H1 (cell line): ENCODE data around the gene GNA12. TPM values are rescaled to one million over a fixed set of nuclear protein-coding genes. Genes with fewer than 3 reads are reported as not detected.
A peak's percentile ranks its signal among the peaks of the same experiment; 100 is the strongest.

Experiments
- CTCF ChIA-PET: fragments of 300-600 bp; sonication (Branson Sonifier 250); formaldehyde crosslinking; loops from one replicate; lab custom pipeline; 2021; ENCODE audit not compliant: partially characterized antibody; lab: Charles Lee
- POLR2A ChIA-PET: fragments of 300-600 bp; sonication (Branson Sonifier 250); formaldehyde crosslinking; loops from one replicate; lab custom pipeline; 2021; ENCODE audit warnings: inconsistent platforms; ENCODE audit not compliant: partially characterized antibody; lab: Charles Lee
- DNase-seq, 2 experiments: peaks; one replicate each; pipeline versions ENCODE4 v3.0.0 to v3.0.0-alpha.2; 2010 to 2022; ENCODE audit warnings: low spot score in 2 of 2, low read depth in 1 of 2, mixed read lengths in 1 of 2
- FAIRE-seq: peaks from 2 replicates; lab custom pipeline; 2011; peaks lifted over from hg19 to GRCh38; lab: Jason Lieb, UNC
- H2AFZ ChIP-seq: 2 replicates; pipeline ENCODE4 v1.8.1; 2012; ENCODE audit warnings: low read length, inconsistent platforms
- H2AK5ac ChIP-seq: 2 replicates; pipeline ENCODE4 v1.6.1; 2013; ENCODE audit warnings: low read depth, low read length
- H2BK120ac ChIP-seq: replicated peaks from 2 replicates; pipeline ENCODE3; 2013; ENCODE audit warnings: low read depth, low read length, inconsistent platforms
- H2BK12ac ChIP-seq: 2 replicates; pipeline ENCODE4 v1.6.1; 2013; ENCODE audit warnings: low read depth, low read length
- H2BK15ac ChIP-seq: 2 replicates; pipeline ENCODE4 v1.6.1; 2013; ENCODE audit warnings: low read length
- H2BK20ac ChIP-seq: 2 replicates; pipeline ENCODE4 v1.6.1; 2013; ENCODE audit warnings: low read length
- H2BK5ac ChIP-seq: 2 replicates; pipeline ENCODE4 v1.6.1; 2013; ENCODE audit warnings: low read depth, low read length
- H3K14ac ChIP-seq: 2 replicates; pipeline ENCODE4 v1.6.1; 2013; ENCODE audit warnings: inconsistent platforms; ENCODE audit not compliant: insufficient read length
- H3K18ac ChIP-seq: 2 replicates; pipeline ENCODE4 v1.6.1; 2013; ENCODE audit warnings: low read length; ENCODE audit errors: extremely low read depth
- H3K23ac ChIP-seq: 2 replicates; pipeline ENCODE4 v1.6.1; 2013; ENCODE audit warnings: inconsistent platforms; ENCODE audit not compliant: insufficient read length
- H3K23me2 ChIP-seq: 2 replicates; pipeline ENCODE4 v1.6.1; 2013; ENCODE audit warnings: low read depth, low read length
- H3K27ac ChIP-seq: 2 replicates; pipeline ENCODE4 v1.6.1; 2011; ENCODE audit warnings: low read depth, low read length, inconsistent platforms
- H3K27me3 ChIP-seq, 4 experiments: replicated peaks in 1 of 4; 1 replicate in 1 of 4; 2 replicates in 3 of 4; pipeline versions ENCODE4 v1.6.1 to v1.8.1; 2011 to 2013; ENCODE audit warnings: low read length in 3 of 4, mild to moderate bottlenecking in 3 of 4, inconsistent platforms in 2 of 4, mixed read lengths in 2 of 4, moderate library complexity in 1 of 4; ENCODE audit not compliant: control insufficient read depth in 3 of 4, insufficient read depth in 3 of 4; ENCODE audit errors: extremely low read depth in 1 of 4
- H3K36me3 ChIP-seq, 4 experiments: 2 replicates each; pipeline versions ENCODE4 v1.6.1 to v1.8.1; 2011 to 2013; ENCODE audit warnings: mild to moderate bottlenecking in 4 of 4, low read length in 3 of 4, moderate library complexity in 2 of 4, control low read depth in 1 of 4, inconsistent platforms in 1 of 4; ENCODE audit not compliant: insufficient read depth in 4 of 4, control insufficient read depth in 2 of 4
- H3K4ac ChIP-seq: replicated peaks from 2 replicates; pipeline ENCODE3; 2013; ENCODE audit warnings: low read length, low read depth, mixed read lengths, inconsistent platforms; ENCODE audit not compliant: insufficient read length
- H3K4me1 ChIP-seq, 4 experiments: replicated peaks in 1 of 4; 1 replicate in 1 of 4; 2 replicates in 3 of 4; pipeline versions ENCODE4 v1.6.1 to v1.8.1; 2011 to 2013; ENCODE audit warnings: low read length in 3 of 4, inconsistent platforms in 2 of 4, mixed read lengths in 1 of 4; ENCODE audit not compliant: insufficient read depth in 4 of 4, control insufficient read depth in 3 of 4
- H3K4me2 ChIP-seq, 2 experiments: 2 replicates each; pipeline versions ENCODE4 v1.6.1 to v1.8.1; 2011 to 2013; ENCODE audit warnings: low read depth in 2 of 2, low read length in 2 of 2, control low read depth in 1 of 2, inconsistent platforms in 1 of 2, mild to moderate bottlenecking in 1 of 2; ENCODE audit not compliant: insufficient read depth in 1 of 2
- H3K4me3 ChIP-seq, 4 experiments: fragments of 200-600, 300-600 bp in 1 of 4; sonication (generic), shearing (Covaris generic), sonication (Bioruptor Twin) in 1 of 4; 2 replicates each; pipeline versions ENCODE4 v1.5.1 to v1.8.1; 2011 to 2016; ENCODE audit warnings: low read length in 4 of 4, low read depth in 3 of 4, control low read depth in 2 of 4, inconsistent platforms in 2 of 4, mild to moderate bottlenecking in 2 of 4, mixed read lengths in 1 of 4, moderate library complexity in 1 of 4; ENCODE audit not compliant: insufficient read depth in 2 of 4; ENCODE audit errors: extremely low read depth in 1 of 4
- H3K56ac ChIP-seq: replicated peaks from 2 replicates; pipeline ENCODE3; 2013; ENCODE audit warnings: low read depth, mild to moderate bottlenecking, mixed read lengths, low read length, inconsistent platforms; ENCODE audit not compliant: insufficient read length
- H3K79me1 ChIP-seq: 2 replicates; pipeline ENCODE4 v1.6.1; 2013; ENCODE audit warnings: low read depth, low read length, control low read depth
- H3K79me2 ChIP-seq, 2 experiments: 2 replicates each; pipeline versions ENCODE4 v1.6.1 to v1.8.1; 2012 to 2013; ENCODE audit warnings: low read length in 2 of 2, mild to moderate bottlenecking in 2 of 2, inconsistent platforms in 1 of 2; ENCODE audit not compliant: insufficient read depth in 2 of 2, control insufficient read depth in 1 of 2
- H3K9ac ChIP-seq, 4 experiments: replicated peaks in 1 of 4; 1 replicate in 1 of 4; 2 replicates in 3 of 4; pipeline versions ENCODE4 v1.6.1 to v1.8.1; 2011 to 2013; ENCODE audit warnings: low read depth in 3 of 4, low read length in 3 of 4, control low read depth in 2 of 4, mild to moderate bottlenecking in 2 of 4, moderate library complexity in 2 of 4, inconsistent platforms in 1 of 4; ENCODE audit errors: extremely low read depth in 1 of 4
- H3K9me3 ChIP-seq, 2 experiments: 2 replicates each; pipeline versions ENCODE4 v1.6.1 to v1.8.1; 2012 to 2013; ENCODE audit warnings: mild to moderate bottlenecking in 2 of 2, moderate library complexity in 2 of 2, control low read depth in 1 of 2, inconsistent platforms in 1 of 2, low read depth in 1 of 2, low read length in 1 of 2, mixed read lengths in 1 of 2; ENCODE audit not compliant: insufficient read depth in 2 of 2
- H4K20me1 ChIP-seq, 2 experiments: replicated peaks in 1 of 2; 2 replicates each; pipeline versions ENCODE3 to v1.8.1; 2011 to 2013; ENCODE audit warnings: inconsistent platforms in 2 of 2, low read length in 2 of 2, mild to moderate bottlenecking in 1 of 2; ENCODE audit not compliant: insufficient read depth in 2 of 2, control insufficient read depth in 1 of 2
- H4K5ac ChIP-seq: 2 replicates; pipeline ENCODE4 v1.6.1; 2013; ENCODE audit warnings: low read length, low read depth, mixed read lengths, inconsistent platforms; ENCODE audit not compliant: insufficient read length
- H4K8ac ChIP-seq: 2 replicates; pipeline ENCODE4 v1.8.0; 2013; ENCODE audit warnings: mild to moderate bottlenecking, moderate library complexity, low read length, inconsistent platforms; ENCODE audit not compliant: insufficient read depth; ENCODE audit errors: extremely low read depth
- H4K91ac ChIP-seq: replicated peaks from 2 replicates; pipeline ENCODE3; 2013; ENCODE audit warnings: low read length, mixed read lengths, inconsistent platforms; ENCODE audit not compliant: insufficient read length
- CBX8 ChIP-seq: fragments of 300-800, 300-1000 bp; sonication (generic); IDR thresholded peaks from 2 replicates; pipeline ENCODE4 v1.7.1; 2016; ENCODE audit warnings: low read depth, low read length, borderline replicate concordance
- CTBP2 ChIP-seq: IDR thresholded peaks from 2 replicates; pipeline ENCODE4 v1.7.0; 2011; ENCODE audit warnings: borderline replicate concordance, mild to moderate bottlenecking, moderate library complexity, mixed read lengths, low read length; ENCODE audit not compliant: insufficient read depth, insufficient read length
- CTCF ChIP-seq, 3 experiments: IDR thresholded peaks; 1 replicate in 2 of 3; 2 replicates in 1 of 3; pipeline versions ENCODE4 v1.5.1 to v1.6.1; 2011; ENCODE audit warnings: low read length in 3 of 3, mild to moderate bottlenecking in 3 of 3, inconsistent platforms in 2 of 3, low read depth in 1 of 3, moderate library complexity in 1 of 3; ENCODE audit not compliant: insufficient read depth in 1 of 3; ENCODE audit errors: control extremely low read depth in 1 of 3
- EGR1 ChIP-seq: IDR thresholded peaks from 2 replicates; pipeline ENCODE4 v1.6.1; 2011; ENCODE audit warnings: low read depth, low read length, borderline replicate concordance
- JUND ChIP-seq: IDR thresholded peaks from 2 replicates; pipeline ENCODE4 v1.6.1; 2011; ENCODE audit warnings: mild to moderate bottlenecking, improper control_type of control experiment, low read length
- KDM5A ChIP-seq: fragments of 200-600 bp; IDR thresholded peaks from 2 replicates; pipeline ENCODE4 v1.7.1; 2012; ENCODE audit warnings: mild to moderate bottlenecking, low read length, inconsistent platforms, mixed read lengths
- NANOG ChIP-seq: IDR thresholded peaks from 2 replicates; pipeline ENCODE4 v1.6.1; 2011; ENCODE audit warnings: low read length, low read depth, mild to moderate bottlenecking, inconsistent platforms; ENCODE audit not compliant: insufficient read depth, poor library complexity, severe bottlenecking
- SP2 ChIP-seq: IDR thresholded peaks from 2 replicates; pipeline ENCODE4 v1.6.1; 2012; ENCODE audit warnings: mild to moderate bottlenecking, low read length, inconsistent platforms
- WGBS, 2 experiments: shearing (Covaris generic) in 1 of 2; methylation state at CpG; one replicate each; pipeline versions ENCODE4 v1.1.6 to v1.1.7; 2013 to 2015; ENCODE audit warnings: low lambda C conversion rate in 2 of 2, mixed read lengths in 2 of 2, inconsistent platforms in 1 of 2, low coverage in 1 of 2, missing lambda C conversion rate in 1 of 2; ENCODE audit not compliant: insufficient replicate concordance in 2 of 2, insufficient coverage in 1 of 2, insufficient read length in 1 of 2; ENCODE audit errors: extremely low coverage in 1 of 2, missing lambda C conversion rate in 1 of 2; 5-methylcytosine and 5-hydroxymethylcytosine counted together
- polyA plus RNA-seq, 7 experiments: library from polyadenylated mRNA; depleted of rRNA in 3 of 7; stranded (reverse) in 5 of 7; unstranded in 2 of 7; fragments of >200 nt in 5 of 7; fragments of 200-250 nt in 2 of 7; gene quantifications; 1 replicate in 5 of 7; 2 replicates in 1 of 7; 4 replicates in 1 of 7; pipeline versions ENCODE4 v1.2.1 to v1.2.3, GENCODE V29; 2011 to 2013; ENCODE audit warnings: missing spikeins in 2 of 7, mixed read lengths in 2 of 7
- total RNA-seq: library from RNA; stranded (reverse); fragmentation: NEBNext Ultra II Directional; extraction: Animal tissue kit (Norgen Biotek cat#: 25700); gene quantifications from 2 replicates; pipeline ENCODE4 v1.2.1, GENCODE V29; 2021

GNA12 gene
- total and polyA plus RNA-seq, 2 of the 8 experiments (the other 6 are each of a cell fraction or from before 2014, with no cell fraction given), result 96.5 to 109 TPM

GRCh38 chr7:2819161-2819953 lies 24.8 kb downstream of the GNA12 start:
- Histone ChIP-seq H3K23me2 (no peaks in the 10 kb centered on the region; the same call in 1 of the 2 replicates), H3K4ac (peak overlapping the region; percentile 46), H3K27me3 (no peaks in the 10 kb centered on the region), H3K14ac (no peak overlapping the region), H2BK20ac (peak overlapping the region; percentile 65; the same call in 1 of the 2 replicates), H3K23ac (no peak overlapping the region), H3K79me2 (peaks cover 33 to 88% of the 10 kb centered on the region in 2 experiments), H3K18ac (peak overlapping the region; percentile 93), H2BK5ac (peak overlapping the region; percentile 75), H3K4me3 (no peak overlapping the region), H4K91ac (peak overlapping the region; percentile 69), H2BK120ac (peak overlapping the region; percentile 8), H3K36me3 (no peaks in the 10 kb centered on the region), H3K79me1 (peaks cover 11% of the 10 kb centered on the region; the same call in 1 of the 2 replicates), H2AK5ac (peak overlapping the region; percentile 82; the same call in 1 of the 2 replicates), H3K56ac (no peak overlapping the region), H3K4me1 (peaks cover 48 to 68% (median 60%) of the 10 kb centered on the region in 4 experiments), H2AFZ (no peak overlapping the region), H4K20me1 (peaks cover 0 to 2% of the 10 kb centered on the region in 2 experiments), H4K5ac (peak overlapping the region; percentile 23), H3K27ac (peak overlapping the region; percentile 67), H3K9me3 (no peaks in the 10 kb centered on the region), H2BK12ac (peak overlapping the region; percentile 91), H2BK15ac (peak overlapping the region; percentile 75; the same call in 1 of the 2 replicates), H3K9ac (0 out of 7 replicates have a peak overlapping the region, but pooled peaks of 1 of the 4 experiments have one; percentile 22), H3K4me2 (peak overlapping the region; percentile 5 to 39; a peak in 2 of 4 replicates), H4K8ac (0 out of 2 replicates have a peak overlapping the region, but pooled peaks have one; percentile 4)
- ChIA-PET CTCF (interaction anchor here (0.6 to 3.7 kb wide), 7 partner anchors 14 to 343 kb away, joined by 3 to 13 read pairs (median 4); no protein-coding TSS in a partner anchor), POLR2A (interaction anchor here (1.3 to 3.4 kb wide), 2 partner anchors 12 to 24 kb away, joined by 3 to 10 read pairs; no protein-coding TSS in a partner anchor)
- FAIRE-seq (no peak), DNase-seq (no peak)
- 84% methylated on average over 15 of the region's 15 CpGs; no CpG with 5 or more reads in 1 of the 2 experiments for WGBS, 2 experiments
- no peak for TF ChIP-seq CTCF (IDR thresholded peaks at IDR 0.05; ENCODE audit: control extremely low read depth in 1 of 3, insufficient read depth in 1 of 3, low read depth in 1 of 3, low read length in 3 of 3)
- TF ChIP-seq JUND, result no peak
- no peak for TF ChIP-seq SP2
- TF ChIP-seq NANOG, result no peak
- TF ChIP-seq CBX8, result no peak
- no peak for TF ChIP-seq CTBP2
- no peak for TF ChIP-seq EGR1
- no peak for TF ChIP-seq KDM5A
